ENCODE results near the gene LRP5. TPM values are rescaled to one million over a fixed set of nuclear protein-coding genes. Genes with fewer than 3 reads are reported as not detected.

Gene LRP5
- total RNA-seq, 2 experiments from 2014 or later = 2.0 to 2.9 TPM

DNA sequence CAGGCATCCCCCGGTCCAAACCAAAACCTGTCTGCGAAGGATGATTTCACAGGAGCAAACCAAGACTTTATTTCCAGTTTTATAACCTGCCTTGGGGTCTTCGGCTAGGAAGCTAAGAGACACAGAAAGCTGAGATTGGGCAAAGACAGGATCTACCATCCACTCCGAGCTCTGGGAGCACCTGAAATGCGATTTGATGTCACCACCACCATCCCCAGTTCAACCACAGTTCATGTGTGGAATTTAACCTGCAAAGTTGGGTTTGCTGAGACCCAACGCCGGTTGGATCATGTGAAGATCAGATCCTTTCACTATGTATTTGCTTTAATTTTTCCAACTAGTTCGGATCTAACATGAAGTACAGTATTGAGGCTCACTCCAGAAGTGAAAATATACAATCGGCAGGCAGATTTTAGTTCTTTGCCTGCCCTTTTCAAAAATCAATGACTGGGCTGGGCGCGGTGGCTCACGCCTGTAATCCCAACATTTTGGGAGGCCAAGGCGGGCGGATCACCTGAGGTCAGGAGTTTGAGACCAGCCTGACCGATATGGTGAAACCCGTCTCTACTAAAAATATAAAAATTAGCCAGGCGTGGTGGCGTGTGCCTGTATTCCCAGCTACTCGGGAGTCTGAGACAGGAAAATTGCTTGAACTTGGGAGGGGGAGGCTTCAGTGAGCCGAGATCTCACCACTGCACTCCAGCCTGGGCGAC is 39.2 kb upstream of the LRP5 start:
- Mint-ChIP-seq H3K9me3 (no peaks in the 10 kb centered on the region), H3K4me1 (ENCODE audit: low read depth) (peaks cover 42% of the 10 kb centered on the region), H3K36me3 (ENCODE audit: low read depth) (peaks cover 11% of the 10 kb centered on the region), H3K27ac (peak overlapping the region; percentile 95), H3K4me3 (peak overlapping the region; percentile 93), H3K27me3 (no peaks in the 10 kb centered on the region)
- intact Hi-C loops (cut with DNase I, micrococcal nuclease) = loop anchor here in 1 of 2 experiments (5.0 kb wide), 3 partner anchors 61 to 189 kb away; partner anchors contain the start of genes CHKA, KMT5B and PPP6R3
- DNase-seq = no peak
- ChIA-PET CTCF (interaction anchor here (2.0 to 2.7 kb wide), 2 partner anchors 15 to 64 kb away, joined by 6 to 13 read pairs; no protein-coding TSS in a partner anchor), POLR2A (interaction anchor here (1.4 to 3.0 kb wide), 4 partner anchors 9 to 64 kb away, joined by 3 to 17 read pairs (median 6); no protein-coding TSS in a partner anchor)
- TF ChIP-seq, protein P1, sequence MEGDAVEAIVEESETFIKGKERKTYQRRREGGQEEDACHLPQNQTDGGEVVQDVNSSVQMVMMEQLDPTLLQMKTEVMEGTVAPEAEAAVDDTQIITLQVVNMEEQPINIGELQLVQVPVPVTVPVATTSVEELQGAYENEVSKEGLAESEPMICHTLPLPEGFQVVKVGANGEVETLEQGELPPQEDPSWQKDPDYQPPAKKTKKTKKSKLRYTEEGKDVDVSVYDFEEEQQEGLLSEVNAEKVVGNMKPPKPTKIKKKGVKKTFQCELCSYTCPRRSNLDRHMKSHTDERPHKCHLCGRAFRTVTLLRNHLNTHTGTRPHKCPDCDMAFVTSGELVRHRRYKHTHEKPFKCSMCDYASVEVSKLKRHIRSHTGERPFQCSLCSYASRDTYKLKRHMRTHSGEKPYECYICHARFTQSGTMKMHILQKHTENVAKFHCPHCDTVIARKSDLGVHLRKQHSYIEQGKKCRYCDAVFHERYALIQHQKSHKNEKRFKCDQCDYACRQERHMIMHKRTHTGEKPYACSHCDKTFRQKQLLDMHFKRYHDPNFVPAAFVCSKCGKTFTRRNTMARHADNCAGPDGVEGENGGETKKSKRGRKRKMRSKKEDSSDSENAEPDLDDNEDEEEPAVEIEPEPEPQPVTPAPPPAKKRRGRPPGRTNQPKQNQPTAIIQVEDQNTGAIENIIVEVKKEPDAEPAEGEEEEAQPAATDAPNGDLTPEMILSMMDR (IDR thresholded peaks at IDR 0.05) = no peak
- H3K9me3 ChIP-seq (ENCODE audit: control insufficient read depth in 1 of 2, insufficient read depth in 1 of 2, low read length in 2 of 2) = no peaks in the 10 kb centered on the region
- H3K36me3 ChIP-seq (ENCODE audit: insufficient read depth, low read length) = peaks cover under 1% of the 10 kb centered on the region
- H3K4me1 ChIP-seq (ENCODE audit: insufficient read depth, low read length) = peaks cover 30% of the 10 kb centered on the region
- H3K27ac ChIP-seq (ENCODE audit: low read depth in 1 of 2, low read length in 2 of 2) = no peak overlapping the region
- no peak overlapping the region for H3K4me3 ChIP-seq (ENCODE audit: low read length)
- ATAC-seq (ENCODE audit: poor library complexity) = no peak
- H3K27me3 ChIP-seq (ENCODE audit: control insufficient read depth in 1 of 2, insufficient read depth in 2 of 2, low read length in 2 of 2) = no peaks in the 10 kb centered on the region

DNA sequence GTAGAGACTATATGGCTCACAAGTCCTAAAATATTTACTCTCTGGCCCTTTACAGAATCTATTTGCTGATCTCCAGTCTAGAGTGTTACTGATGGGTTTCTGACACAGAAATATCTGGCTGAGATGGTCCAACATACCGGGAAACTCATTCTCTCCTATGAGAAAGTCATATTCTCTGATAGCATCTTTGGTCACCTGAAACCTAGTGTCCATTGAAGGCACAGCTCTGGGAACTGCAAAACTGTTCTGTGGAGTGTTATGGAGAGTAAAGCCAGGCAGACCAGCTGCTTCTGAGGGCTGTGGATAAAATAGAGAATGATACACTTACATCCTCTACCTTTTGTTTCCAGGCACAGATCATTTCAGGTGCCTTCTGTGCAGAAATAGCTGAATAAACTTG is 38.1 kb upstream of the LRP5 start:
- intact Hi-C loops (cut with DNase I, micrococcal nuclease) = loop anchor here in 1 of 2 experiments (2.0 to 5.0 kb wide), 4 partner anchors 20 to 188 kb away; partner anchors contain the start of genes CHKA, KMT5B and PPP6R3
- peaks cover 30% of the 10 kb centered on the region for H3K4me1 ChIP-seq (ENCODE audit: insufficient read depth, low read length)
- no peak overlapping the region for H3K27ac ChIP-seq (ENCODE audit: low read depth in 1 of 2, low read length in 2 of 2)

DNA sequence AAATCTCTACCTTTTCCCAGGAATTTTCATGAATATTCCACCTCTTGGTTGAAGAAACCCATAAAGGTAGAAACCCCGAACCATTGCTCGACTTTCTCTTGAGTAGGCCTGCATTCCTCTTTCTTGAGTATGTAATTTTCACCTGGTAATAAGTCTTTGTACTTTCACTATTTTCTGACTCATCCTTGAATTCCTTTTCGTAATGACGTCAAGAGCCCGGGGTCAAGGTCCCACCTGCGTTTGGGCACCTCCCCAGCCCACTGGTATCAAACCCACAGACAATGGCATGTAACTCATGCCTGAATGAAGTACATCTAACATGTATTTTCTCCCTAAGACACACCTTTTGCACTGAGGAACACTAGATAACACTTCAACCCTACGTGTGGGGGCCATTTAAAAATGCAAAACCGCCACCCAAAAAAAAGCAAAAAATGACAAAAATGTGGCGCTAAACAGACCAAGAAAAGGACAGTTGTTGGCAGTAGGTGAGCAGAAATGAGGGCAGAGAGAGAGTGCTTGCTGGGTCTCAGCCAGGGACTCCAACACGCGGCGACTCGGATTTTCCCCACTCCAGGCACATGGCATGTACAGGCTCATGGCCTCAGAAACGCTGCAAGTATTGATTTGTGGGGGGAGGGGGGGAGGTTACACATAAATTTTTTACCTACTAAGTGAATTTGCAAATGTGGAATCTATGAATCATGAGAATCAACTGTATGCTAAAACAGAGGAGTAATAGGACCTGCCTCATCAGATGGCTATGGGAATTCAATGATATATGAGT is 36.5 kb upstream of the LRP5 start:
- Histone ChIP-seq H3K9me3 (ENCODE audit: control insufficient read depth in 1 of 2, insufficient read depth in 1 of 2, low read length in 2 of 2) (no peaks in the 10 kb centered on the region), H3K4me1 (ENCODE audit: insufficient read depth, low read length) (peaks cover 22% of the 10 kb centered on the region), H3K36me3 (ENCODE audit: insufficient read depth, low read length) (no peaks in the 10 kb centered on the region), H3K4me3 (ENCODE audit: low read length) (no peak overlapping the region), H3K27ac (ENCODE audit: low read depth in 1 of 2, low read length in 2 of 2) (no peak overlapping the region), H3K27me3 (ENCODE audit: control insufficient read depth in 1 of 2, insufficient read depth in 2 of 2, low read length in 2 of 2) (no peaks in the 10 kb centered on the region)
- H3K27ac Mint-ChIP-seq = no peak overlapping the region
- no peak for ATAC-seq (ENCODE audit: poor library complexity)
- H3K4me3 Mint-ChIP-seq = peak overlapping the region; percentile 30
- no peak for DNase-seq
- TF ChIP-seq, protein P1 (IDR thresholded peaks at IDR 0.05) = no peak
- POLR2A ChIA-PET = no interaction called here
- no peaks in the 10 kb centered on the region for H3K27me3 Mint-ChIP-seq
- H3K9me3 Mint-ChIP-seq = no peaks in the 10 kb centered on the region
- intact Hi-C loops (cut with DNase I, micrococcal nuclease) = loop anchor here in 1 of 2 experiments (2.0 kb wide), 1 partner anchor 19 kb away; no protein-coding TSS in a partner anchor
- H3K4me1 Mint-ChIP-seq (ENCODE audit: low read depth) = peaks cover 19% of the 10 kb centered on the region
- CTCF ChIA-PET = no interaction called here
- H3K36me3 Mint-ChIP-seq (ENCODE audit: low read depth) = peaks cover 5% of the 10 kb centered on the region

More for the DNA sequence above, 38.1 kb upstream of the LRP5 start:
- TF ChIP-seq, protein P1 (IDR thresholded peaks at IDR 0.05) = no peak
- Mint-ChIP-seq H3K27me3 (no peaks in the 10 kb centered on the region), H3K27ac (no peak overlapping the region), H3K9me3 (no peaks in the 10 kb centered on the region), H3K4me3 (peak overlapping the region; percentile 17), H3K36me3 (ENCODE audit: low read depth) (peaks cover 5% of the 10 kb centered on the region), H3K4me1 (ENCODE audit: low read depth) (peaks cover 34% of the 10 kb centered on the region)
- Histone ChIP-seq H3K4me3 (ENCODE audit: low read length) (no peak overlapping the region), H3K27me3 (ENCODE audit: control insufficient read depth in 1 of 2, insufficient read depth in 2 of 2, low read length in 2 of 2) (no peaks in the 10 kb centered on the region), H3K9me3 (ENCODE audit: control insufficient read depth in 1 of 2, insufficient read depth in 1 of 2, low read length in 2 of 2) (no peaks in the 10 kb centered on the region), H3K36me3 (ENCODE audit: insufficient read depth, low read length) (no peaks in the 10 kb centered on the region)
- ChIA-PET POLR2A (no interaction called here), CTCF (no interaction called here)
- ATAC-seq (ENCODE audit: poor library complexity) = no peak
- no peak for DNase-seq
